ENCODE results near the gene L3MBTL4. TPM values are rescaled to one million over a fixed set of nuclear protein-coding genes. Genes with fewer than 3 reads are reported as not detected.

The L3MBTL4 gene
- total and polyA plus RNA-seq, 7 experiments from 2014 or later, result 0.05 to 7.6 (median 0.49) TPM

GRCh38 chr18:5955861-5956260 is 458.9 kb downstream of the L3MBTL4 start:
- Histone ChIP-seq H3K4me1 (ENCODE audit: control insufficient read depth in 2 of 2, insufficient read depth in 2 of 2, low read length in 2 of 2) (no peaks in the 10 kb centered on the region), H3K27me3 (ENCODE audit: control insufficient read depth in 2 of 2, insufficient read depth in 2 of 2, low read length in 2 of 2) (no peaks in the 10 kb centered on the region), H3K27ac (ENCODE audit: low read depth, low read length) (no peak overlapping the region), H3K36me3 (ENCODE audit: control insufficient read depth in 2 of 3, insufficient read depth in 3 of 3, low read length in 3 of 3) (no peaks in the 10 kb centered on the region), H3K9me3 (ENCODE audit: control insufficient read depth in 2 of 3, low read length in 3 of 3) (no peaks in the 10 kb centered on the region), H3K4me3 (ENCODE audit: low read length) (no peak overlapping the region)
- Mint-ChIP-seq H3K4me3 (no peak overlapping the region), H3K36me3 (no peaks in the 10 kb centered on the region), H3K9me3 (peaks cover 0 to 2% (median 0%) of the 10 kb centered on the region in 11 donors), H3K27me3 (peaks cover 0 to 5% (median 0%) of the 10 kb centered on the region in 5 donors), H3K4me1 (no peaks in the 10 kb centered on the region), H3K27ac (no peak overlapping the region)
- POLR2A ChIA-PET, result no interaction called here
- DNase-seq (no peak), ATAC-seq (no peak)
- intact Hi-C loops (cut with micrococcal nuclease), result no loop called here
- CTCF ChIA-PET, result no interaction called here

- H3K27ac Mint-ChIP-seq, result no peak overlapping the region
- ATAC-seq (no peak), DNase-seq (no peak)
- intact Hi-C loops (cut with micrococcal nuclease), result no loop called here
- CTCF ChIA-PET, result no interaction called here
- H3K4me1 Mint-ChIP-seq, result no peaks in the 10 kb centered on the region
- H3K27me3 ChIP-seq (ENCODE audit: control insufficient read depth in 2 of 2, insufficient read depth in 2 of 2, low read length in 2 of 2), result no peaks in the 10 kb centered on the region
- H3K27me3 Mint-ChIP-seq, result peaks cover 0 to 5% (median 0%) of the 10 kb centered on the region in 5 donors
- no peaks in the 10 kb centered on the region for H3K9me3 Mint-ChIP-seq
- no peak overlapping the region for H3K4me3 ChIP-seq (ENCODE audit: low read length)
- H3K4me3 Mint-ChIP-seq, result no peak overlapping the region
- H3K9me3 ChIP-seq (ENCODE audit: control insufficient read depth in 2 of 3, low read length in 3 of 3), result no peaks in the 10 kb centered on the region
- POLR2A ChIA-PET, result no interaction called here
- no peaks in the 10 kb centered on the region for H3K36me3 Mint-ChIP-seq
- H3K36me3 ChIP-seq (ENCODE audit: control insufficient read depth in 2 of 3, insufficient read depth in 3 of 3, low read length in 3 of 3), result no peaks in the 10 kb centered on the region
- H3K27ac ChIP-seq (ENCODE audit: low read depth, low read length), result no peak overlapping the region
- H3K4me1 ChIP-seq (ENCODE audit: control insufficient read depth in 2 of 2, insufficient read depth in 2 of 2, low read length in 2 of 2), result no peaks in the 10 kb centered on the region
These were observed 463.1 kb downstream of the L3MBTL4 start for GRCh38 chr18:5951515-5952091.

GRCh38 chr18:5948781-5949180 is 465.9 kb downstream of the L3MBTL4 start:
- H3K9me3 Mint-ChIP-seq, result no peaks in the 10 kb centered on the region
- ATAC-seq (no peak), DNase-seq (no peak)
- Histone ChIP-seq H3K4me3 (ENCODE audit: low read length) (no peak overlapping the region), H3K36me3 (ENCODE audit: control insufficient read depth in 2 of 3, insufficient read depth in 3 of 3, low read length in 3 of 3) (no peaks in the 10 kb centered on the region), H3K27me3 (ENCODE audit: control insufficient read depth in 2 of 2, insufficient read depth in 2 of 2, low read length in 2 of 2) (no peaks in the 10 kb centered on the region), H3K27ac (ENCODE audit: low read depth, low read length) (no peak overlapping the region), H3K4me1 (ENCODE audit: control insufficient read depth in 2 of 2, insufficient read depth in 2 of 2, low read length in 2 of 2) (no peaks in the 10 kb centered on the region), H3K9me3 (ENCODE audit: control insufficient read depth in 2 of 3, low read length in 3 of 3) (no peaks in the 10 kb centered on the region)
- H3K4me1 Mint-ChIP-seq, result no peaks in the 10 kb centered on the region
- no peak overlapping the region for H3K4me3 Mint-ChIP-seq
- H3K27ac Mint-ChIP-seq, result no peak overlapping the region
- peaks cover 0 to 7% (median 5%) of the 10 kb centered on the region in 5 donors for H3K27me3 Mint-ChIP-seq
- CTCF ChIA-PET, result no interaction called here
- POLR2A ChIA-PET, result no interaction called here
- intact Hi-C loops (cut with micrococcal nuclease), result no loop called here
- no peaks in the 10 kb centered on the region for H3K36me3 Mint-ChIP-seq

GRCh38 chr18:5948237-5948636 is 466.5 kb downstream of the L3MBTL4 start:
- Mint-ChIP-seq H3K9me3 (no peaks in the 10 kb centered on the region), H3K27ac (no peak overlapping the region), H3K27me3 (peaks cover under 1 to 10% (median 7%) of the 10 kb centered on the region in 5 donors), H3K36me3 (no peaks in the 10 kb centered on the region), H3K4me1 (no peaks in the 10 kb centered on the region), H3K4me3 (no peak overlapping the region)
- no peaks in the 10 kb centered on the region for H3K4me1 ChIP-seq (ENCODE audit: control insufficient read depth in 2 of 2, insufficient read depth in 2 of 2, low read length in 2 of 2)
- DNase-seq, result no peak
- ChIA-PET POLR2A (no interaction called here), CTCF (no interaction called here)
- no peak overlapping the region for H3K27ac ChIP-seq (ENCODE audit: low read depth, low read length)
- H3K9me3 ChIP-seq (ENCODE audit: control insufficient read depth in 2 of 3, low read length in 3 of 3), result no peaks in the 10 kb centered on the region
- ATAC-seq, result no peak
- intact Hi-C loops (cut with micrococcal nuclease), result no loop called here
- no peaks in the 10 kb centered on the region for H3K36me3 ChIP-seq (ENCODE audit: control insufficient read depth in 2 of 3, insufficient read depth in 3 of 3, low read length in 3 of 3)
- H3K4me3 ChIP-seq (ENCODE audit: low read length), result no peak overlapping the region
- no peaks in the 10 kb centered on the region for H3K27me3 ChIP-seq (ENCODE audit: control insufficient read depth in 2 of 2, insufficient read depth in 2 of 2, low read length in 2 of 2)

GRCh38 chr18:5944448-5944847 is 470.3 kb downstream of the L3MBTL4 start:
- H3K4me3 Mint-ChIP-seq, result no peak overlapping the region
- Histone ChIP-seq H3K36me3 (ENCODE audit: control insufficient read depth in 2 of 3, insufficient read depth in 3 of 3, low read length in 3 of 3) (no peaks in the 10 kb centered on the region), H3K4me1 (ENCODE audit: control insufficient read depth in 2 of 2, insufficient read depth in 2 of 2, low read length in 2 of 2) (no peaks in the 10 kb centered on the region), H3K27me3 (ENCODE audit: control insufficient read depth in 2 of 2, insufficient read depth in 2 of 2, low read length in 2 of 2) (no peaks in the 10 kb centered on the region), H3K9me3 (ENCODE audit: control insufficient read depth in 2 of 3, low read length in 3 of 3) (no peaks in the 10 kb centered on the region), H3K27ac (ENCODE audit: low read depth, low read length) (no peak overlapping the region), H3K4me3 (ENCODE audit: low read length) (no peak overlapping the region)
- peaks cover 0 to 1% (median 0%) of the 10 kb centered on the region in 11 donors for H3K9me3 Mint-ChIP-seq
- DNase-seq (no peak), ATAC-seq (no peak)
- H3K36me3 Mint-ChIP-seq, result no peaks in the 10 kb centered on the region
- no peaks in the 10 kb centered on the region for H3K4me1 Mint-ChIP-seq
- H3K27me3 Mint-ChIP-seq, result peaks cover 0 to 22% (median 12%) of the 10 kb centered on the region in 5 donors
- ChIA-PET POLR2A (no interaction called here), CTCF (no interaction called here)
- intact Hi-C loops (cut with micrococcal nuclease), result no loop called here
- H3K27ac Mint-ChIP-seq, result no peak overlapping the region

GRCh38 chr18:5943514-5943913 is 471.2 kb downstream of the L3MBTL4 start:
- H3K4me1 ChIP-seq (ENCODE audit: control insufficient read depth in 2 of 2, insufficient read depth in 2 of 2, low read length in 2 of 2), result no peaks in the 10 kb centered on the region
- ChIA-PET CTCF (no interaction called here), POLR2A (no interaction called here)
- H3K4me3 ChIP-seq (ENCODE audit: low read length), result no peak overlapping the region
- no peaks in the 10 kb centered on the region for H3K36me3 Mint-ChIP-seq
- no peak overlapping the region for H3K27ac Mint-ChIP-seq
- H3K4me1 Mint-ChIP-seq, result no peaks in the 10 kb centered on the region
- ATAC-seq (no peak), DNase-seq (no peak)
- H3K9me3 ChIP-seq (ENCODE audit: control insufficient read depth in 2 of 3, low read length in 3 of 3), result no peaks in the 10 kb centered on the region
- no peak overlapping the region for H3K27ac ChIP-seq (ENCODE audit: low read depth, low read length)
- peaks cover 0 to 22% (median 12%) of the 10 kb centered on the region in 5 donors for H3K27me3 Mint-ChIP-seq
- no peaks in the 10 kb centered on the region for H3K27me3 ChIP-seq (ENCODE audit: control insufficient read depth in 2 of 2, insufficient read depth in 2 of 2, low read length in 2 of 2)
- no peak overlapping the region for H3K4me3 Mint-ChIP-seq
- intact Hi-C loops (cut with micrococcal nuclease), result no loop called here
- H3K9me3 Mint-ChIP-seq, result peaks cover 0 to 1% (median 0%) of the 10 kb centered on the region in 11 donors
- no peaks in the 10 kb centered on the region for H3K36me3 ChIP-seq (ENCODE audit: control insufficient read depth in 2 of 3, insufficient read depth in 3 of 3, low read length in 3 of 3)

- H3K27me3 Mint-ChIP-seq, result peaks cover 0 to 22% (median 12%) of the 10 kb centered on the region in 5 donors
- peaks cover 0 to 1% (median 0%) of the 10 kb centered on the region in 11 donors for H3K9me3 Mint-ChIP-seq
- Histone ChIP-seq H3K4me3 (ENCODE audit: low read length) (no peak overlapping the region), H3K4me1 (ENCODE audit: control insufficient read depth in 2 of 2, insufficient read depth in 2 of 2, low read length in 2 of 2) (no peaks in the 10 kb centered on the region), H3K36me3 (ENCODE audit: control insufficient read depth in 2 of 3, insufficient read depth in 3 of 3, low read length in 3 of 3) (no peaks in the 10 kb centered on the region), H3K27me3 (ENCODE audit: control insufficient read depth in 2 of 2, insufficient read depth in 2 of 2, low read length in 2 of 2) (no peaks in the 10 kb centered on the region), H3K27ac (ENCODE audit: low read depth, low read length) (no peak overlapping the region), H3K9me3 (ENCODE audit: control insufficient read depth in 2 of 3, low read length in 3 of 3) (no peaks in the 10 kb centered on the region)
- ChIA-PET POLR2A (no interaction called here), CTCF (no interaction called here)
- H3K4me3 Mint-ChIP-seq, result no peak overlapping the region
- DNase-seq, result no peak
- no peaks in the 10 kb centered on the region for H3K36me3 Mint-ChIP-seq
- intact Hi-C loops (cut with micrococcal nuclease), result no loop called here
- no peaks in the 10 kb centered on the region for H3K4me1 Mint-ChIP-seq
- ATAC-seq, result no peak
- H3K27ac Mint-ChIP-seq, result no peak overlapping the region
These were observed 472.1 kb downstream of the L3MBTL4 start for GRCh38 chr18:5942591-5942990.

Measured in naive thymus-derived CD4-positive, alpha-beta T cell (primary cell).